Mononuclear cell (primary cell): ENCODE data around the gene ELAC1. TPM values are rescaled to one million over a fixed set of nuclear protein-coding genes. Genes with fewer than 3 reads are reported as not detected.
"Not testable (repeated sequence)": the region's sequence is repeated elsewhere in the genome, so short reads cannot be mapped to it uniquely, and the experiment has no call there.

Experiments
- H3K27me3 ChIP-seq: 2 replicates; pipeline ENCODE4 v1.6.0; 2011; ENCODE audit warnings: low read length, control low read depth; ENCODE audit not compliant: insufficient read depth
- H3K4me1 ChIP-seq: 2 replicates; pipeline ENCODE4 v1.5.1; 2011; ENCODE audit warnings: mild to moderate bottlenecking, low read length, control low read depth; ENCODE audit not compliant: insufficient read depth
- H3K4me3 ChIP-seq: 2 replicates; pipeline ENCODE4 v1.5.1; 2011; ENCODE audit warnings: mild to moderate bottlenecking, low read length, moderate library complexity
- H3K9me3 ChIP-seq: 2 replicates; pipeline ENCODE4 v1.5.1; 2011; ENCODE audit warnings: low read depth, mild to moderate bottlenecking, control low read depth, low read length
- total RNA-seq: library from RNA; depleted of rRNA; stranded (reverse); fragments of >200 nt; gene quantifications from one replicate; pipeline ENCODE4 v1.2.3, GENCODE V29; 2012

ELAC1 gene
- total RNA-seq, 1 donor: 8.7 TPM

- H3K9me3 ChIP-seq: no peaks in the 10 kb centered on the region
- no peaks in the 10 kb centered on the region for H3K4me1 ChIP-seq
- no peaks in the 10 kb centered on the region for H3K27me3 ChIP-seq
- H3K4me3 ChIP-seq: no peak overlapping the region
Measured at GRCh38 chr18:50950626-50951025, 17.2 kb upstream of the ELAC1 start.

- no peak overlapping the region for H3K4me3 ChIP-seq
- H3K27me3 ChIP-seq: no peaks in the 10 kb centered on the region
- no peaks in the 10 kb centered on the region for H3K9me3 ChIP-seq
- no peaks in the 10 kb centered on the region for H3K4me1 ChIP-seq
Measured at GRCh38 chr18:50953822-50954221, 14.0 kb upstream of the ELAC1 start.

DNA sequence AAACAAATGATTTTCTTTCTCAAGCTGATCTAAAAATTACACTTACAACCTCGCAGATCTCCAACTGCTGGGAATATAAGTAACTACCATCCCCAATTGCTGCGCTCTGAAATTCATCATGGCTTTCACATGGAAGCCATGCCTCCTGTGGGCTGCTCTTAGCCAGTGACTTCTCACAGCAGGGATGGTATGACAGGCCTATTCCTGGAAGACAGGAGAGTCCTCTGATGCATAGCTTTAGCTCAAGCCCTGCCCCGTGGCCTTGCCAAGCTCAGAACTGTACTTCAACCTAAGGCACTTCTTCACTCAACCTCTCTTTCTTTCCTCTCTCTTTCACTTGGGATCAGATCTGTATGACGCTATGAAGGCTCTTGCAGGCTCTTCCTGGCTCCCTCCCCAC lies 12.6 kb upstream of the ELAC1 start:
- no peaks in the 10 kb centered on the region for H3K4me1 ChIP-seq
- no peaks in the 10 kb centered on the region for H3K9me3 ChIP-seq
- H3K4me3 ChIP-seq: no peak overlapping the region
- H3K27me3 ChIP-seq: no peaks in the 10 kb centered on the region

DNA sequence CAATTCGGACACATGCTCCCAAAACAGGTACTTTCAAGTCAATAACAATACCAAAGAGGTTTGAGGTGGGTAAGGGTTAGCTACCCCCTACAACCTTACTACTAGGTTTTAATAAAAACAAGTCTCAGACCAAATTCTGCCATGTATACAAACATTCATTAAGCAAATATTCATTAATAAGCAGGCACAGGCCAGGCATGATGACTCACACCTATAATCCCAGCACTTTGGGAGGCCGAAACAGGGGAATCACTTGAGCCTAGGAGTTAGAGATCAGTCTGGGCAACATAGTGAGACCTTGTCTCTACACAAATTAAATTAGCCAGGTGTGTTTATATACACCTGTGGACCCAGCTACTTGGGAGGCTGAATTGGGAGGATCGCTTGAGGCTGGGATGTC lies 11.7 kb upstream of the ELAC1 start:
- H3K9me3 ChIP-seq: peaks cover 5% of the 10 kb centered on the region

DNA sequence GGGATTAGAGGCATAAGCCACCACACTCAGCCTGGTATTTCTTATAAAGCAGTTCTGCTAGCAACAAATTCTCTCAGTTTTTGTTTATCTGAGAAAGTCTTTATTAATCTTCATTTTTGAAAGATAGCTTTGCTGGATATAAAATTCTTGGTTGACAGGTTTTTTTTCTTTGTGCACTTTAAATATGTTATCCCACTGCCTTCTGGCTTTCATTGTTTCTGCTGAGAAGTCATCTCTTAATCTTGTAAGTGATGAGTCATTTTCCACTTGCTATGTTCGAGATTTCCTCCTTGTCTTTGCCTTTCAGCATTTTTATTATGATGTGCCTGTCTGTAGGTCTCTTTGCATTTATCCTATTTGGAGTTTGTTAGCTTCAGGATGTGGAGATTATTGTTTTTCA lies 5.9 kb upstream of the ELAC1 start:
- peaks cover 20% of the 10 kb centered on the region for H3K9me3 ChIP-seq
- no peaks in the 10 kb centered on the region for H3K4me1 ChIP-seq
- no peaks in the 10 kb centered on the region for H3K27me3 ChIP-seq
- H3K4me3 ChIP-seq: no peak overlapping the region

More for the DNA sequence above, 11.7 kb upstream of the ELAC1 start:
- Histone ChIP-seq H3K4me3 (no peak overlapping the region), H3K4me1 (no peaks in the 10 kb centered on the region), H3K27me3 (no peaks in the 10 kb centered on the region)

DNA sequence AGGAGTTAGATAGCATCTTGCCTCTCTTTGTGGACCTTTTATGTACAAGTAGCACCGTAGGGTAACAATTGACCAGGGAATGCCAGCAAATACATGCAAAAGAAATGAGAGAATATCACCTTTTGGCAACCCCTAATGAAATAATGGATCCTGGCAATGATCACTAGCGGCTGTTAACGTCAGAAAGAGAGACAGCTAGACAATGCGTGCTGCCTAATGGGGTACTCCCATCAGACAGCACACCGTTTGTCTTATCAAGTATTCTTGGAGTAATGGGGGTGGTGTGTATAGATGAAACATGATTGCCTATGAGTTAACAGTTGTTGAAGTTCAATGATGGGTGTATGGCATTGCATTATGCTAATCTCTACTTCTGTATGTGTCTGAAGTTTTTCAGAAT lies 1.6 kb downstream of the ELAC1 start:
- Histone ChIP-seq H3K9me3 (no peaks in the 10 kb centered on the region), H3K4me1 (peaks cover 15% of the 10 kb centered on the region), H3K4me3 (no peak overlapping the region), H3K27me3 (no peaks in the 10 kb centered on the region)

DNA sequence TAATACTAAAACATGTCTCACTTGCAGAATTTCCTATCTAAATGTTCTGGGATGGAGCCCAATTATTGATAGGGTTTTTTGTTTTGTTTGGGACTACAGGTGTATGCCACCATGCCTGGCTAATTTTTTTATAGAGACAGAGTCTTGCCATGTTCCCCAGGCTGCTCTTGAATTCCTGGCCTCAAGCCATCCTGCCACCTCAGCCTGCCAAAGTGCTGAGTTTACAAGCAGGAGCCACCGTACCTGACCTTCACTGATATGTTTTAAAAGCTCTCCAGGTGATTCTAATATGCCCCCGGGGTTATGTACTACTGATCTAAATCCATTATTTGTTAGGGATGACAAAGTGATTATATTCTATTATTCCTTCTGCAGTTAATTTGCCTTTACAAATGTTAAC lies 2.2 kb downstream of the ELAC1 start:
- no peak overlapping the region for H3K4me3 ChIP-seq
- no peaks in the 10 kb centered on the region for H3K9me3 ChIP-seq
- H3K4me1 ChIP-seq: peaks cover 15% of the 10 kb centered on the region
- no peaks in the 10 kb centered on the region for H3K27me3 ChIP-seq

DNA sequence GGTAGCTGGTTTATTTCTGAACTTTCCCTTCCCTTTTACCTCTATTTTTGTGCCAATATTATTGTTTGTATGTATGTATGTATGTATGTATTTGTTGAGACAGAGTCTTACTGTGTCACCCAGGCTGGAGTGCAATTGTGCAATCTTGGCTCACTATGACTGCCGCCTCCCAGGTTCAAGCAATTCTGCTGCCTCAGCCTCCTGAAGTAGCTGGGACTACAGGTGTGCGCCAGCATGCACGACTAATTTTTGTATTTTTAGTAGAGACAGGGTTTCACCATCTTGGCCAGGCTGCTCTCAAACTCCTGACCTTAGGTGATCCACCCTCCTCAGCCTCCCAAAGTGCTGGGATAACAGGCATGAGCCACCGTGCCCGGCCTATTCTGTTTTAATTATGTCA lies 4.6 kb downstream of the ELAC1 start:
- H3K9me3 ChIP-seq, H3K4me3 ChIP-seq, H3K27me3 ChIP-seq: not testable (repeated sequence)
- H3K4me1 ChIP-seq: peaks cover 11% of the 10 kb centered on the region

DNA sequence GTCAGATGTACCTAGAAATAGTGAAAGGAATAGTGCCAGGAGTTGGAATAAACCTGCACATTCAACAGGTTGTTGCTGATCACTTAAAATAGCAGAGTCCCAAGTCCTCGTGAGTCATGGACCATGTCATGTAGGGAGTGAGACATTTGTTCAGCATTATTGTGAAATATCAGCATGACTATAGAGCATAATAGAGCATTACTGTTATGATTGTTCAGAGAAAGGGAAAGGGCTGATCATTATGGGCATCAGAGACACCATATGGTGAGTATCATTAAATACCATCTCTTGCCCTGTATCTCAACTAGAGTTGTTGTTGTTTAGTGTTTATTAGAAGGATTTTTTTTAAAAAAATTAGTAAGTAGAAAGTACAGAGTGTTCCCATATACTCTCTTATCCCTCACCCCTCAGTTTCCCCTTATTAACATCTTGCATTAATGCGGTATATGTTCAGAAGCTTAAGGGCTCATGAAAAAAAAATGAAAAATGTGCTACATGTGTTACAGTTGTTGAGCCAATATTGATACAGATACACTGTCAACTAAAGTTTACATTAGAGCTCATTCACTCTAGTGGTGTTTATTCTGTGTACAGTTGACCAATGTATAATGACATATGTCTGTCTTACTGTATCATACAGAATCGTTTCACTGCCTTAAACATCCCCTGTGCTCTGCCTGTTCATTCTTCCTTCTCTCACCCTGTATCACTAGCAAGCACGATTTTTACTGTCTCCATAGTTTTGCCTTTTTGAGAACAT lies 5.7 kb downstream of the ELAC1 start:
- Histone ChIP-seq H3K4me1 (peaks cover 6% of the 10 kb centered on the region), H3K27me3 (no peaks in the 10 kb centered on the region), H3K4me3 (no peak overlapping the region), H3K9me3 (no peaks in the 10 kb centered on the region)

DNA sequence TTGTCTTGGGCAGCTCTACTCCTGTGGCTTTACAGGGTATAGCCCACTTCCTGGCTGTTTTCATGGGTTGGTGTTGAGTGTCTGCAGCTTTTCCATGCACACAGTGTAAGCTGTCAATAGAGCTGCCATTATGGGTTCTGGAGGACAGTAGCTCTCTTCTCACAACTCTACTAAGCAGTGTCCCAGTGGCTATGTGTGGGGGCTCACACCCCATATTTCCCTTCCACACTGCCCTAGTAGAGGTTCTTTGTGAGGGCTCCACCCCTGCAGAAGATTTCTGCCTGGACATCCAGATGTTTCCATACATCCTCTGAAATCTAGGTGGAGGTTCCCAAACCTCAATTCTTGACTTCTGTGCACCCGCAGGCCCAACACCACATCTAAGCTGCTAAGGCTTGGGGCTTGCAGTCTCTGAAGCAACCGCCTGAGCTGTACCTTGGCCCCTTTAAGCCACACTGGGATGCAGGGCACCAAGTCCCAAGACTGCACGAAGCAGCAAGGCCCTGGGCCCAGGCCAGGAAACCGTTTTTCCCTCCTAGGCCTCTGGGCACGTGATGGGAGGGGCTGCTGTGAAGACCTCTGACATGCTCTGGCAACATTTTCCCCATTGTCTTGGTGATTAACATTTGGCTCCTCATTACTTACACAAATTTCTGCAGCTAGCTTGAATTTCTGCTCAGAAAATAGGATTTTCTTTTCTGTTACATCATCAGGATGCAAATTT lies 9.4 kb downstream of the ELAC1 start:
- no peak overlapping the region for H3K4me3 ChIP-seq
- no peaks in the 10 kb centered on the region for H3K27me3 ChIP-seq
- H3K4me1 ChIP-seq: no peaks in the 10 kb centered on the region
- H3K9me3 ChIP-seq: no peaks in the 10 kb centered on the region

GRCh38 chr18:50981381-50981780 lies 13.5 kb downstream of the ELAC1 start:
- Histone ChIP-seq H3K27me3 (no peaks in the 10 kb centered on the region), H3K4me1 (no peaks in the 10 kb centered on the region), H3K9me3 (no peaks in the 10 kb centered on the region), H3K4me3 (no peak overlapping the region)

DNA sequence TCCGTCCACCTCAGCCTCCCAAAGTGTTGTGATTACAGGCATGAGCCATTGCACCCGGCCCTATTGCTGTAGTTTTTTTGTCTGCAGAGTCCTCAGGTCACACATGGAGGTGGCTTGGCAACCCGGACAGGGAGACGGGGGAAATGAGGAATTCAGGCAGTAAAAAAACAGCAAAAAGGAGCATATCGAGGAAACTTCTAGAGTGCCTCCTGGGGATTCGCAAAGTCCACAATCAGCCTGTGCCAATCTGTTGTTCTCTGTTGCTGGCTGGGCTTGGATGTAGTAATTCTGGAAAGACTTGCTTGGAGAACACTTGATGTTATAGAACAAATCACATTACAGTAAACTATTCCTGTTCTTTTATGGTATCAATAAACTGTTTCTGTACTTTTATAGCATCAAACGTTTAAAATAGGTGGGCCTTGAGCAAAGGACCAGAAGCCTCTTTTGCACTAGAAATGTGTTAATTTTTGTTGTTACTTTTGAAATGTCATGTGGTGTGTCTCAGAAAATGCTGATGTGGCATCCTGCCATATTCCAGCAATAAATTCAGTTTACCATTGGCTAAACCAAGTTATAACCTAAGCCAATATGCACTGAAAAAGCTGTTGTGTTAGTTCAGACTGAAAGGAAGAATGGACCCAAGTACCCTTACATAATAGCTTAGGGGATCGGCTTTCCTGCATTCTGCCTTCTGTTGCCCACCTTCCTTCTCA lies 14.4 kb downstream of the ELAC1 start:
- Histone ChIP-seq H3K9me3 (no peaks in the 10 kb centered on the region), H3K4me1 (no peaks in the 10 kb centered on the region), H3K4me3 (no peak overlapping the region), H3K27me3 (no peaks in the 10 kb centered on the region)

DNA sequence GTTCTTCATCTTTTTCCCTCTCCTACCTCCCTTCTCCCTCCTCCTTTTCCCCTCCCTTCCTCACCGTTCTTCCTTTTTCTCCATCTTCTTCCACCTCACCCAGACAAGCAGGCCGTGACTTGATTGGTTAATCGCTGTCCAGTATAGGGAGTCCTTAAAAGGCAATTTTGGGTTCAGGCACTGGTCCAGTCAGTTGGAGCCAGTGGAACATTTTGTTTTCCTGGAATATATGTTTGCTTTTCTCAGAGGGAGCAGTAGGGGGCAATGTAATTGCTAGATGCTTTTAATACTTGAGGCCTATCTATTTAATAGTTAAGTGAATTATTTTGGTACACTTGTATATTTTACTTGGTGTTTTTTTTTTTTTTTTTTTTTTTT lies 15.0 kb downstream of the ELAC1 start:
- no peaks in the 10 kb centered on the region for H3K9me3 ChIP-seq
- H3K27me3 ChIP-seq: no peaks in the 10 kb centered on the region

DNA sequence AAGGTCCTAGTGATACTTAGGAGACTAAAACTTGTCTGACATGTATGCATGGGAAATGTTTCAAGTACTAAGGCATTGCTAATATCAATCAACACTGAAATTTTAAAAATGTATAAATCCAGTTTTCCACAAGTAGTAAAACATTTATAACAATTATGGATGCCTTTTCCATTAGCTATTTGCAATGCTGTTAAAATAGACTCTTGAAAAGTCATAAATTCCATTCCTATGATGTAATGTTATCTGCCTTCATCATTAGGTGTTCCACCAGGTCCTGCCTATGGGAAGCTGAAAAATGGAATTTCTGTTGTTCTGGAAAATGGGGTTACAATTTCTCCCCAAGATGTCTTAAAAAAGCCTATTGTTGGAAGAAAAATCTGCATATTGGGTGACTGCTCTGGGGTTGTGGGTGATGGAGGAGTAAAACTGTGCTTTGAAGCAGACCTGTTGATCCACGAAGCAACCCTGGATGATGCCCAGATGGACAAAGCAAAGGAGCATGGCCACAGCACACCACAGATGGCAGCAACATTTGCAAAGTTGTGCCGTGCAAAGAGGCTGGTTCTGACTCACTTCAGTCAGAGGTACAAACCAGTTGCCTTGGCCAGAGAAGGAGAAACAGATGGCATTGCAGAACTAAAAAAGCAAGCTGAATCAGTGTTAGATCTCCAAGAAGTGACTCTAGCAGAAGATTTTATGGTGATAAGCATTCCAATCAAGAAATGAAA lies 18.7 kb downstream of the ELAC1 start:
- Histone ChIP-seq H3K4me1 (no peaks in the 10 kb centered on the region), H3K9me3 (no peaks in the 10 kb centered on the region), H3K4me3 (no peak overlapping the region), H3K27me3 (no peaks in the 10 kb centered on the region)

More for the DNA sequence above, 15.0 kb downstream of the ELAC1 start:
- Histone ChIP-seq H3K4me1 (no peaks in the 10 kb centered on the region), H3K4me3 (no peak overlapping the region)

DNA sequence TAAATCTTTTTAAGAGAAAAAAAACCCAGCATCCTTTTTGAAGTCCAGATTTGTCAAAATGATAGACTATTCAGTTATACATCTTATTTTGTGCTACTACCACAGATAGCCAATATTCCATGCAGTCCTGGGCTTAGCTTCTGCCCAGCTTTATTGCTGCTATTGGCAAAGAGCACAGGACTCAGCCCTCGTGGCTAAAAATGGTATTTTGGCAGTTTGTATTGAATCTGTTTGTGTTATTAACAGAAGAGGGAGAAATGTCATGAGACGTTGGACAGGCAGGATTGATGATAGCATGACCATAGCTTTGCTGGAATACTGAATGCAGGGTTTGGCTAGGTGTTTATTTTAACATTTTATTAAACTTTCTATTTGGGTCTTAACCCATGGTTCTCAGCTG lies 19.4 kb downstream of the ELAC1 start:
- Histone ChIP-seq H3K4me3 (no peak overlapping the region), H3K4me1 (no peaks in the 10 kb centered on the region), H3K9me3 (no peaks in the 10 kb centered on the region), H3K27me3 (no peaks in the 10 kb centered on the region)
